LNCaP clone FGC (cell line): ENCODE measurements around the gene SUCLG2.

Experiments used
- DNase-seq: peaks from one replicate; pipeline ENCODE4 v3.0.0-alpha.2; 2011; ENCODE audit warnings: low read depth
- H3K4me3 ChIP-seq: 2 replicates; pipeline ENCODE4 v1.5.1; 2011; ENCODE audit warnings: mild to moderate bottlenecking, low read depth, low read length, control low read depth
- CTCF ChIP-seq: IDR thresholded peaks from 2 replicates; pipeline ENCODE4 v1.5.1; 2012; ENCODE audit warnings: mild to moderate bottlenecking; ENCODE audit not compliant: control insufficient read depth, insufficient read depth; ENCODE audit errors: extremely low read depth

The SUCLG2 gene

DNA sequence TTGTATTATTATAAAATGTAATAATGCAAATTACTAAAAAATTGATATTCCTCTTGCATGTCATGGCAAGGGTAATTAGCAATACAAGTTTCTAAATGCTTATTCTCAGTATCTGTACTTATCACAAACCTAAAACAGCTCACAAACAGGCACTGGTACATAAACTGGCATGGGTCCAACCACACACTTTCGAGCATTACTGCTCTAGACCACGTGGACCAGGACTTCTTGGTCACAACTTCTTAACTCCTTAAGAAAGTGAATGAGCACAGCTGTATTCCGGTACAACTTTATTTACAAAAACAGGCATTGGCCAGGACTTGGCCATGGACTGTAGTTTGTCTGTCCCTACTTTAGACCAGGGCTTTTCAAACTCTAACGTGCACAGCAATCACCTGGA lies 173.3 kb downstream of the SUCLG2 start:
- DNase-seq, result no peak
- TF ChIP-seq CTCF, result no peak
- no peak overlapping the region for H3K4me3 ChIP-seq

DNA sequence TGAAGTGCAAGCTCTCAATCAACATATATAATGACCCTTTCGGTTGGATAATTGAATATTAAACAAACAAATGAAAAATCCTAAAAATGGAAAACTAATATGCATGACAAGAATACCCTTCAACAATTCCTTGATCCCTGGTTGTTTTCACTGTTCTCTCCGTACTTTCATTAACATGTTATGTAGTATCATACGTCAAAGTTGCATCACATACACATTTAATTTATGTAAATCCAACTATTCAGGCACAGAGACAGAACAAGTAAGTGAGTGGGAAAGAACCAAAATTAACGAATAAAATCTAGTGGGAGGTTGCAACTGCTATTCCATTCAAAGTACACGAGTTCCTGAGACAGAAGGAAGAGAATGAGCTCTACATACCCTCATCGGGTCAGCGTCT lies 176.0 kb downstream of the SUCLG2 start:
- no peak for TF ChIP-seq CTCF
- no peak for DNase-seq
- H3K4me3 ChIP-seq, result no peak overlapping the region

GRCh38 chr3:67474311-67474710 lies 180.1 kb downstream of the SUCLG2 start:
- H3K4me3 ChIP-seq, result no peak overlapping the region
- no peak for TF ChIP-seq CTCF
- DNase-seq, result no peak

DNA sequence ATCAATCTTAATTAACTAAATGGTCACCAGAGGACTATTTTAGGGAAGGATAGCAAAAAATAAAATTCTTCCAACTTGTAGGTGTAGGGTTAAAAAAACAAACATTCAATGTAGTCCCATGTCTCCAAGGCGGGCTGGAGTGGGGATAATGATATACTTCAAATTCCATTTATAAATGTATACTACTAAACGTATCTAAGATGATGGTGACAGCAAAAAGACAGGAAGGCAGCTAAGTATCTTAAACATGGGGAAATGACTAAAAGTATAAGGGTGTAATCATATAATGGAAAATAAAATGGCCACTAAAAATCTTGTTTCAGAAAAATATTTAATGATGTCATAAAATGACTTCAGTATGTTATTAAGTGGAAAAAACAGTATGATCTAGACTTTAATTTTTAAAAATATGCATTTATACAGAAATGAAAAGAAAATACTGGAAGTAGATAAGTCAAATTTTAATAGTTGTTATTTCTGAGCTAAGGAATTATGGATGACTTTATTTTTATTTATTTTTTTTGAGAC lies 181.7 kb downstream of the SUCLG2 start:
- no peak for DNase-seq
- no peak for TF ChIP-seq CTCF
- no peak overlapping the region for H3K4me3 ChIP-seq

- H3K4me3 ChIP-seq, result no peak overlapping the region
- TF ChIP-seq CTCF, result no peak
- DNase-seq, result no peak
These were observed 184.2 kb downstream of the SUCLG2 start for GRCh38 chr3:67470207-67470606.

- TF ChIP-seq CTCF, result no peak
- H3K4me3 ChIP-seq, result no peak overlapping the region
- DNase-seq, result no peak
These were observed 185.9 kb downstream of the SUCLG2 start for GRCh38 chr3:67468511-67468910.

GRCh38 chr3:67463656-67464055 lies 190.8 kb downstream of the SUCLG2 start:
- TF ChIP-seq CTCF, result no peak
- no peak overlapping the region for H3K4me3 ChIP-seq
- no peak for DNase-seq
